GM12878 (cell line): ENCODE measurements around the gene ERC2. TPM values are rescaled to one million over a fixed set of nuclear protein-coding genes. Genes with fewer than 3 reads are reported as not detected.

Experiments used
- ATAC-seq: fragments of 200-7000 bp; cut with Tn5 transposase; 3 replicates; pipeline ENCODE4 v1.9.1; 2020; ENCODE audit warnings: mild to moderate bottlenecking, moderate library complexity
- BruUV-seq: library from RNA; stranded (reverse); fragments of 400-500 nt; replicated peaks from 2 replicates; lab custom pipeline; 2021; lab: Mats Ljungman, UMichigan
- CTCF ChIA-PET: fragments of 300-600 bp; sonication (Branson Sonifier 250); formaldehyde crosslinking; extraction: SDS; loops from one replicate; lab custom pipeline; 2021; ENCODE audit warnings: inconsistent platforms; lab: Yijun Ruan, JAX
- POLR2A ChIA-PET: fragments of 350-600 bp; formaldehyde crosslinking; extraction: SDS; loops from one replicate; lab custom pipeline; 2021; ENCODE audit warnings: inconsistent platforms; lab: Charles Lee
- RAD21 ChIA-PET: fragments of 300-600 bp; sonication (Branson Sonifier 250); formaldehyde crosslinking; loops from one replicate; lab custom pipeline; 2023; ENCODE audit warnings: antibody characterized with exemption; ENCODE audit not compliant: unreplicated experiment; lab: Charles Lee
- SMC1A ChIA-PET: fragments of 300-600 bp; sonication (Branson Sonifier 250); formaldehyde crosslinking; loops from one replicate; lab custom pipeline; 2023; ENCODE audit not compliant: unreplicated experiment, uncharacterized antibody; lab: Charles Lee
- DNase-seq: peaks from one replicate; pipeline ENCODE4 v3.0.0-alpha.2; 2011; ENCODE audit warnings: low read depth, low spot score
- FAIRE-seq: peaks from 3 replicates; lab custom pipeline; 2011; peaks lifted over from hg19 to GRCh38; lab: Jason Lieb, UNC
- H2AFZ ChIP-seq: 2 replicates; pipeline ENCODE4 v1.6.0; 2011; ENCODE audit warnings: low read depth, low read length, control low read depth; ENCODE audit not compliant: control insufficient read depth
- H3K27ac ChIP-seq: 2 replicates; pipeline ENCODE4 v1.5.1; 2011; ENCODE audit warnings: control low read depth; ENCODE audit not compliant: control insufficient read depth, insufficient read depth
- H3K27me3 ChIP-seq, 2 experiments: replicated peaks in 1 of 2; 2 replicates each; pipeline versions ENCODE4 v1.6.0 to v1.6.1; 2011; ENCODE audit warnings: low read length in 1 of 2; ENCODE audit not compliant: control insufficient read depth in 2 of 2, insufficient read depth in 2 of 2
- H3K36me3 ChIP-seq, 2 experiments: 2 replicates each; pipeline ENCODE4 v1.5.1; 2011; ENCODE audit warnings: low read length in 1 of 2; ENCODE audit not compliant: control insufficient read depth in 2 of 2, insufficient read depth in 2 of 2
- H3K4me1 ChIP-seq: 2 replicates; pipeline ENCODE4 v1.6.1; 2011; ENCODE audit warnings: mild to moderate bottlenecking, low read length, moderate library complexity, mixed read lengths; ENCODE audit not compliant: control insufficient read depth, insufficient read depth
- H3K4me2 ChIP-seq: 2 replicates; pipeline ENCODE4 v1.6.0; 2011; ENCODE audit warnings: control low read depth; ENCODE audit not compliant: control insufficient read depth, insufficient read depth
- H3K4me3 ChIP-seq: fragments of 200-600 bp; sonication (generic); 2 replicates; pipeline ENCODE4 v1.5.1; 2016
- H3K79me2 ChIP-seq: 2 replicates; pipeline ENCODE4 v1.6.0; 2011; ENCODE audit warnings: low read length; ENCODE audit not compliant: control insufficient read depth, insufficient read depth
- H3K9ac ChIP-seq: 2 replicates; pipeline ENCODE4 v1.8.0; 2011; ENCODE audit warnings: low read length, control low read depth, mixed read lengths; ENCODE audit not compliant: control insufficient read depth, insufficient read depth
- H3K9me3 ChIP-seq: replicated peaks from 3 replicates; pipeline ENCODE4 v1.5.1; 2011; ENCODE audit warnings: mild to moderate bottlenecking, low read length; ENCODE audit not compliant: control insufficient read depth, insufficient read depth
- H4K20me1 ChIP-seq: 2 replicates; pipeline ENCODE4 v1.6.0; 2011; ENCODE audit not compliant: control insufficient read depth, insufficient read depth
- IKZF2 ChIP-seq, 2 experiments: fragments of 450-650 bp; IDR thresholded peaks; 2 replicates each; pipeline ENCODE4 v1.6.1; 2017; ENCODE audit warnings: mild to moderate bottlenecking in 2 of 2, moderate library complexity in 2 of 2
- MTA2 ChIP-seq: fragments of 450-650 bp; IDR thresholded peaks from 2 replicates; pipeline ENCODE4 v1.6.1; 2016; ENCODE audit warnings: low read depth, mild to moderate bottlenecking, moderate library complexity
- NFYA ChIP-seq: IDR thresholded peaks from 2 replicates; pipeline ENCODE4 v1.6.1; 2011; ENCODE audit warnings: low read depth, mild to moderate bottlenecking, low read length, improper control_type of control experiment, borderline replicate concordance
- STAT1 ChIP-seq: fragments of 450-650 bp; conservative IDR thresholded peaks from 2 replicates; pipeline ENCODE4 v1.6.1; 2014; ENCODE audit warnings: antibody characterized with exemption, mild to moderate bottlenecking
- WGBS: methylation state at CpG from one replicate; pipeline ENCODE4 v1.1.6; 2016; ENCODE audit warnings: low lambda C conversion rate; ENCODE audit not compliant: insufficient replicate concordance, insufficient coverage; ENCODE audit errors: missing lambda C conversion rate; 5-methylcytosine and 5-hydroxymethylcytosine counted together
- in situ Hi-C: fragments of 300-500 bp; cut with MboI; formaldehyde crosslinking; loops from 9 replicates; pipeline ENCODE4 v1.14.3; 2018; ENCODE audit warnings: mixed read lengths
- intact Hi-C: fragments of 100-400 bp; cut with micrococcal nuclease; formaldehyde crosslinking; loops from one replicate; pipeline ENCODE4 v1.14.2; 2022; ENCODE audit not compliant: unreplicated experiment
- polyA plus RNA-seq, 11 experiments: library from polyadenylated mRNA; depleted of rRNA in 4 of 11; unstranded in 6 of 11; stranded (reverse) in 5 of 11; fragments of >200 nt; fragmentation: Nextera tagmentation in 4 of 11; fragmentation: Illumina TruSeq in 1 of 11; extraction: Ambion mirVana in 4 of 11; extraction: Trizol in 1 of 11; gene quantifications; 1 replicate in 1 of 11; 2 replicates in 10 of 11; pipeline versions ENCODE4 v1.2.1 to v1.2.3, GENCODE V29; 2011 to 2016; ENCODE audit warnings: inconsistent platforms in 2 of 11, missing spikeins in 2 of 11, low read depth in 1 of 11
- total RNA-seq, 4 experiments: library from RNA; depleted of rRNA in 3 of 4; stranded (reverse); fragments of >200 nt in 3 of 4; fragmentation: Illumina TruSeq in 1 of 4; extraction: Trizol in 1 of 4; gene quantifications; 2 replicates each; pipeline versions ENCODE4 v1.2.1 to v1.2.3, GENCODE V29; 2013 to 2021
- TF ChIP-seq, protein P1 (sequence below): fragments of 450-650 bp; IDR thresholded peaks from 2 replicates; pipeline ENCODE4 v1.6.1; 2017; ENCODE audit warnings: low read depth, mild to moderate bottlenecking, moderate library complexity
- TF ChIP-seq, protein P2 (sequence below): IDR thresholded peaks from 2 replicates; pipeline ENCODE4 v1.6.1; 2011; ENCODE audit warnings: low read depth, mild to moderate bottlenecking, low read length, moderate library complexity, borderline replicate concordance; ENCODE audit errors: extremely low read depth

ERC2 gene
- total and polyA plus RNA-seq, 10 of the 15 experiments (the other 5 are each of a cell fraction or from before 2014, with no cell fraction given), result 0.06 to 1.4 (median 0.12) TPM; not detected in 3

DNA sequence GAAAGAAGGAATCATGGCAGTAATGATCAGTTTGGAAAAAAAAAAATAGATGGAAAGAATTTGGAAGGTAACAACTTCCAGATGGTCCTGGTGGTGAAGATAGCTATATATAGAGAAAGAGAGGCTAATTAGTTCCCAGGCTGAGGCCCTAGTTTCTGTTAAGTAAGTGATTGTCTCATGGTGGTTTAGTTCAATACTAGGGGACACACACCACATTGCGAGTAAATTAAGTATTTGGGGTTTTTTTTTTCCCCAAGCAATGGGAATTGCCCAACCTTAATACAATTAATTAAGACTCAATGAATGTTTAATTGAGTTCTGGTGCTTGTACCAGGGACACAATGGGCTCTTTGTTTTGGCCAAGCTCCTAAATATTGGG, 837.4 kb downstream of the ERC2 start:
- no peak for TF ChIP-seq NFYA
- no peak for TF ChIP-seq STAT1
- TF ChIP-seq, protein P1, sequence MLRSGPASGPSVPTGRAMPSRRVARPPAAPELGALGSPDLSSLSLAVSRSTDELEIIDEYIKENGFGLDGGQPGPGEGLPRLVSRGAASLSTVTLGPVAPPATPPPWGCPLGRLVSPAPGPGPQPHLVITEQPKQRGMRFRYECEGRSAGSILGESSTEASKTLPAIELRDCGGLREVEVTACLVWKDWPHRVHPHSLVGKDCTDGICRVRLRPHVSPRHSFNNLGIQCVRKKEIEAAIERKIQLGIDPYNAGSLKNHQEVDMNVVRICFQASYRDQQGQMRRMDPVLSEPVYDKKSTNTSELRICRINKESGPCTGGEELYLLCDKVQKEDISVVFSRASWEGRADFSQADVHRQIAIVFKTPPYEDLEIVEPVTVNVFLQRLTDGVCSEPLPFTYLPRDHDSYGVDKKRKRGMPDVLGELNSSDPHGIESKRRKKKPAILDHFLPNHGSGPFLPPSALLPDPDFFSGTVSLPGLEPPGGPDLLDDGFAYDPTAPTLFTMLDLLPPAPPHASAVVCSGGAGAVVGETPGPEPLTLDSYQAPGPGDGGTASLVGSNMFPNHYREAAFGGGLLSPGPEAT, result peak; percentile 29; the same call in 1 of the 2 replicates
- peak; percentile 59; the same call in 1 of the 2 replicates for TF ChIP-seq MTA2
- TF ChIP-seq, protein P2, sequence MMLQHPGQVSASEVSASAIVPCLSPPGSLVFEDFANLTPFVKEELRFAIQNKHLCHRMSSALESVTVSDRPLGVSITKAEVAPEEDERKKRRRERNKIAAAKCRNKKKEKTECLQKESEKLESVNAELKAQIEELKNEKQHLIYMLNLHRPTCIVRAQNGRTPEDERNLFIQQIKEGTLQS, result no peak
- TF ChIP-seq IKZF2 (IDR thresholded peaks at IDR 0.05), result 0 out of 4 replicates have a peak, but pooled peaks have one; percentile 9 to 28
- Histone ChIP-seq H2AFZ (no peak overlapping the region), H3K27me3 (no peaks in the 10 kb centered on the region), H3K79me2 (no peaks in the 10 kb centered on the region), H3K9ac (no peak overlapping the region), H3K4me1 (peaks cover 7% of the 10 kb centered on the region), H3K9me3 (no peaks in the 10 kb centered on the region), H4K20me1 (no peaks in the 10 kb centered on the region), H3K36me3 (no peaks in the 10 kb centered on the region), H3K4me3 (no peak overlapping the region), H3K27ac (no peak overlapping the region), H3K4me2 (no peak overlapping the region)
- intact Hi-C loops, result loop anchor here (5.0 kb wide), 1 partner anchor 144 kb away; the partner anchor contains the start of gene WNT5A
- WGBS, result 100% methylated on average over 1 of the region's 1 CpG
- ChIA-PET RAD21 (interaction anchor here (0.6 to 2.3 kb wide), 5 partner anchors 23 to 146 kb away, joined by 3 to 11 read pairs (median 3); no protein-coding TSS in a partner anchor), CTCF (interaction anchor here (1.6 kb wide), 1 partner anchor 28 kb away, joined by 3 read pairs; no protein-coding TSS in a partner anchor), POLR2A (interaction anchor here (1.4 kb wide), 1 partner anchor 44 kb away, joined by 3 read pairs; no protein-coding TSS in a partner anchor), SMC1A (interaction anchor here (0.6 to 4.0 kb wide), 7 partner anchors 11 to 598 kb away, joined by 3 to 17 read pairs (median 5); no protein-coding TSS in a partner anchor)
- DNase-seq, result no peak
- no peak for FAIRE-seq
- BruUV-seq, result no TSS peak
- ATAC-seq, result peak; percentile 60
- in situ Hi-C loops, result no loop called here
